ENCODE measurements around the gene RASAL3.
A peak's percentile ranks its signal among the peaks of the same experiment; 100 is the strongest.

Gene RASAL3

GRCh38 chr19:15432629-15433518 lies 31.5 kb downstream of the RASAL3 start (continued):
- TF ChIP-seq ZNF202 (tag by site-specific recombination; IDR thresholded peaks at IDR 0.05; ENCODE audit: borderline replicate concordance) (no peak), GFI1B (tag by site-specific recombination; IDR thresholded peaks at IDR 0.05) (0 out of 2 replicates have a peak, but pooled peaks have one; percentile 9), ZNF792 (tag by site-specific recombination; IDR thresholded peaks at IDR 0.05) (no peak), ZNF311 (tag by site-specific recombination; IDR thresholded peaks at IDR 0.05; ENCODE audit: borderline replicate concordance) (no peak), ZNF26 (tag by site-specific recombination; IDR thresholded peaks at IDR 0.05) (no peak), ZBTB20 (tag by site-specific recombination; IDR thresholded peaks at IDR 0.05) (no peak; the same call in 1 of the 2 replicates), ZNF785 (tag by site-specific recombination; IDR thresholded peaks at IDR 0.05) (0 out of 2 replicates have a peak, but pooled peaks have one; percentile 74), ZNF366 (tag by site-specific recombination; conservative IDR thresholded peaks at IDR 0.05) (no peak), ZNF558 (tag by site-specific recombination; IDR thresholded peaks at IDR 0.05) (no peak), BCL11B (tag by site-specific recombination; IDR thresholded peaks at IDR 0.05; ENCODE audit: low read depth) (no peak), ZNF664 (tag by site-specific recombination; IDR thresholded peaks at IDR 0.05) (no peak), YY1 (tag by site-specific recombination; IDR thresholded peaks at IDR 0.05) (peak; percentile 71; the same call in 1 of the 2 replicates), WT1 (tag by site-specific recombination; IDR thresholded peaks at IDR 0.05) (no peak), INSM2 (tag by site-specific recombination; IDR thresholded peaks at IDR 0.05) (0 out of 2 replicates have a peak, but pooled peaks have one; percentile 9), ZNF280C (tag by site-specific recombination; IDR thresholded peaks at IDR 0.05) (no peak), ZNF114 (tag by site-specific recombination; IDR thresholded peaks at IDR 0.05) (no peak), ZNF510 (tag by site-specific recombination; IDR thresholded peaks at IDR 0.05; ENCODE audit: insufficient replicate concordance) (no peak), ZBTB10 (tag by site-specific recombination; IDR thresholded peaks at IDR 0.05) (no peak), SETDB1 (IDR thresholded peaks at IDR 0.05; ENCODE audit: insufficient read length, low read length) (no peak), ZNF174 (tag by site-specific recombination; IDR thresholded peaks at IDR 0.05) (no peak), CTCF (tag by site-specific recombination; IDR thresholded peaks at IDR 0.05) (no peak), ZNF169 (tag by site-specific recombination; IDR thresholded peaks at IDR 0.05) (0 out of 2 replicates have a peak, but pooled peaks have one; percentile 14), ZFP3 (tag by site-specific recombination; IDR thresholded peaks at IDR 0.05; ENCODE audit: low read depth) (no peak), ZNF707 (tag by site-specific recombination; IDR thresholded peaks at IDR 0.05) (no peak)
- TF ChIP-seq, protein P1, sequence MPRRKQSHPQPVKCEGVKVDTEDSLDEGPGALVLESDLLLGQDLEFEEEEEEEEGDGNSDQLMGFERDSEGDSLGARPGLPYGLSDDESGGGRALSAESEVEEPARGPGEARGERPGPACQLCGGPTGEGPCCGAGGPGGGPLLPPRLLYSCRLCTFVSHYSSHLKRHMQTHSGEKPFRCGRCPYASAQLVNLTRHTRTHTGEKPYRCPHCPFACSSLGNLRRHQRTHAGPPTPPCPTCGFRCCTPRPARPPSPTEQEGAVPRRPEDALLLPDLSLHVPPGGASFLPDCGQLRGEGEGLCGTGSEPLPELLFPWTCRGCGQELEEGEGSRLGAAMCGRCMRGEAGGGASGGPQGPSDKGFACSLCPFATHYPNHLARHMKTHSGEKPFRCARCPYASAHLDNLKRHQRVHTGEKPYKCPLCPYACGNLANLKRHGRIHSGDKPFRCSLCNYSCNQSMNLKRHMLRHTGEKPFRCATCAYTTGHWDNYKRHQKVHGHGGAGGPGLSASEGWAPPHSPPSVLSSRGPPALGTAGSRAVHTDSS (tag by site-specific recombination; IDR thresholded peaks at IDR 0.05), result no peak
- TF ChIP-seq, protein P2, sequence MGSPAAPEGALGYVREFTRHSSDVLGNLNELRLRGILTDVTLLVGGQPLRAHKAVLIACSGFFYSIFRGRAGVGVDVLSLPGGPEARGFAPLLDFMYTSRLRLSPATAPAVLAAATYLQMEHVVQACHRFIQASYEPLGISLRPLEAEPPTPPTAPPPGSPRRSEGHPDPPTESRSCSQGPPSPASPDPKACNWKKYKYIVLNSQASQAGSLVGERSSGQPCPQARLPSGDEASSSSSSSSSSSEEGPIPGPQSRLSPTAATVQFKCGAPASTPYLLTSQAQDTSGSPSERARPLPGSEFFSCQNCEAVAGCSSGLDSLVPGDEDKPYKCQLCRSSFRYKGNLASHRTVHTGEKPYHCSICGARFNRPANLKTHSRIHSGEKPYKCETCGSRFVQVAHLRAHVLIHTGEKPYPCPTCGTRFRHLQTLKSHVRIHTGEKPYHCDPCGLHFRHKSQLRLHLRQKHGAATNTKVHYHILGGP (tag by site-specific recombination; IDR thresholded peaks at IDR 0.05), result no peak
